H1 (cell line): Measurements from ENCODE around the gene BRIP1. TPM values are rescaled to one million over a fixed set of nuclear protein-coding genes. Genes with fewer than 3 reads are reported as not detected.

Source experiments
- CTCF ChIA-PET: fragments of 300-600 bp; sonication (Branson Sonifier 250); formaldehyde crosslinking; loops from one replicate; lab custom pipeline; 2021; ENCODE audit not compliant: partially characterized antibody; lab: Charles Lee
- POLR2A ChIA-PET: fragments of 300-600 bp; sonication (Branson Sonifier 250); formaldehyde crosslinking; loops from one replicate; lab custom pipeline; 2021; ENCODE audit warnings: inconsistent platforms; ENCODE audit not compliant: partially characterized antibody; lab: Charles Lee
- DNase-seq, 2 experiments: peaks; one replicate each; pipeline versions ENCODE4 v3.0.0 to v3.0.0-alpha.2; 2010 to 2022; ENCODE audit warnings: low spot score in 2 of 2, low read depth in 1 of 2, mixed read lengths in 1 of 2
- FAIRE-seq: peaks from 2 replicates; lab custom pipeline; 2011; peaks lifted over from hg19 to GRCh38; lab: Jason Lieb, UNC
- H2AFZ ChIP-seq: 2 replicates; pipeline ENCODE4 v1.8.1; 2012; ENCODE audit warnings: low read length, inconsistent platforms
- H2AK5ac ChIP-seq: 2 replicates; pipeline ENCODE4 v1.6.1; 2013; ENCODE audit warnings: low read depth, low read length
- H2BK120ac ChIP-seq: replicated peaks from 2 replicates; pipeline ENCODE3; 2013; ENCODE audit warnings: low read depth, low read length, inconsistent platforms
- H2BK12ac ChIP-seq: 2 replicates; pipeline ENCODE4 v1.6.1; 2013; ENCODE audit warnings: low read depth, low read length
- H2BK15ac ChIP-seq: 2 replicates; pipeline ENCODE4 v1.6.1; 2013; ENCODE audit warnings: low read length
- H2BK20ac ChIP-seq: 2 replicates; pipeline ENCODE4 v1.6.1; 2013; ENCODE audit warnings: low read length
- H2BK5ac ChIP-seq: 2 replicates; pipeline ENCODE4 v1.6.1; 2013; ENCODE audit warnings: low read depth, low read length
- H3K14ac ChIP-seq: 2 replicates; pipeline ENCODE4 v1.6.1; 2013; ENCODE audit warnings: inconsistent platforms; ENCODE audit not compliant: insufficient read length
- H3K18ac ChIP-seq: 2 replicates; pipeline ENCODE4 v1.6.1; 2013; ENCODE audit warnings: low read length; ENCODE audit errors: extremely low read depth
- H3K23ac ChIP-seq: 2 replicates; pipeline ENCODE4 v1.6.1; 2013; ENCODE audit warnings: inconsistent platforms; ENCODE audit not compliant: insufficient read length
- H3K23me2 ChIP-seq: 2 replicates; pipeline ENCODE4 v1.6.1; 2013; ENCODE audit warnings: low read depth, low read length
- H3K27ac ChIP-seq: 2 replicates; pipeline ENCODE4 v1.6.1; 2011; ENCODE audit warnings: low read depth, low read length, inconsistent platforms
- H3K27me3 ChIP-seq, 4 experiments: replicated peaks in 1 of 4; 1 replicate in 1 of 4; 2 replicates in 3 of 4; pipeline versions ENCODE4 v1.6.1 to v1.8.1; 2011 to 2013; ENCODE audit warnings: low read length in 3 of 4, mild to moderate bottlenecking in 3 of 4, inconsistent platforms in 2 of 4, mixed read lengths in 2 of 4, moderate library complexity in 1 of 4; ENCODE audit not compliant: control insufficient read depth in 3 of 4, insufficient read depth in 3 of 4; ENCODE audit errors: extremely low read depth in 1 of 4
- H3K36me3 ChIP-seq, 4 experiments: 2 replicates each; pipeline versions ENCODE4 v1.6.1 to v1.8.1; 2011 to 2013; ENCODE audit warnings: mild to moderate bottlenecking in 4 of 4, low read length in 3 of 4, moderate library complexity in 2 of 4, control low read depth in 1 of 4, inconsistent platforms in 1 of 4; ENCODE audit not compliant: insufficient read depth in 4 of 4, control insufficient read depth in 2 of 4
- H3K4ac ChIP-seq: replicated peaks from 2 replicates; pipeline ENCODE3; 2013; ENCODE audit warnings: low read length, low read depth, mixed read lengths, inconsistent platforms; ENCODE audit not compliant: insufficient read length
- H3K4me1 ChIP-seq, 4 experiments: replicated peaks in 1 of 4; 1 replicate in 1 of 4; 2 replicates in 3 of 4; pipeline versions ENCODE4 v1.6.1 to v1.8.1; 2011 to 2013; ENCODE audit warnings: low read length in 3 of 4, inconsistent platforms in 2 of 4, mixed read lengths in 1 of 4; ENCODE audit not compliant: insufficient read depth in 4 of 4, control insufficient read depth in 3 of 4
- H3K4me2 ChIP-seq, 2 experiments: 2 replicates each; pipeline versions ENCODE4 v1.6.1 to v1.8.1; 2011 to 2013; ENCODE audit warnings: low read depth in 2 of 2, low read length in 2 of 2, control low read depth in 1 of 2, inconsistent platforms in 1 of 2, mild to moderate bottlenecking in 1 of 2; ENCODE audit not compliant: insufficient read depth in 1 of 2
- H3K4me3 ChIP-seq, 4 experiments: fragments of 200-600, 300-600 bp in 1 of 4; sonication (generic), shearing (Covaris generic), sonication (Bioruptor Twin) in 1 of 4; 2 replicates each; pipeline versions ENCODE4 v1.5.1 to v1.8.1; 2011 to 2016; ENCODE audit warnings: low read length in 4 of 4, low read depth in 3 of 4, control low read depth in 2 of 4, inconsistent platforms in 2 of 4, mild to moderate bottlenecking in 2 of 4, mixed read lengths in 1 of 4, moderate library complexity in 1 of 4; ENCODE audit not compliant: insufficient read depth in 2 of 4; ENCODE audit errors: extremely low read depth in 1 of 4
- H3K56ac ChIP-seq: replicated peaks from 2 replicates; pipeline ENCODE3; 2013; ENCODE audit warnings: low read depth, mild to moderate bottlenecking, mixed read lengths, low read length, inconsistent platforms; ENCODE audit not compliant: insufficient read length
- H3K79me1 ChIP-seq: 2 replicates; pipeline ENCODE4 v1.6.1; 2013; ENCODE audit warnings: low read depth, low read length, control low read depth
- H3K79me2 ChIP-seq, 2 experiments: 2 replicates each; pipeline versions ENCODE4 v1.6.1 to v1.8.1; 2012 to 2013; ENCODE audit warnings: low read length in 2 of 2, mild to moderate bottlenecking in 2 of 2, inconsistent platforms in 1 of 2; ENCODE audit not compliant: insufficient read depth in 2 of 2, control insufficient read depth in 1 of 2
- H3K9ac ChIP-seq, 4 experiments: replicated peaks in 1 of 4; 1 replicate in 1 of 4; 2 replicates in 3 of 4; pipeline versions ENCODE4 v1.6.1 to v1.8.1; 2011 to 2013; ENCODE audit warnings: low read depth in 3 of 4, low read length in 3 of 4, control low read depth in 2 of 4, mild to moderate bottlenecking in 2 of 4, moderate library complexity in 2 of 4, inconsistent platforms in 1 of 4; ENCODE audit errors: extremely low read depth in 1 of 4
- H3K9me3 ChIP-seq, 2 experiments: 2 replicates each; pipeline versions ENCODE4 v1.6.1 to v1.8.1; 2012 to 2013; ENCODE audit warnings: mild to moderate bottlenecking in 2 of 2, moderate library complexity in 2 of 2, control low read depth in 1 of 2, inconsistent platforms in 1 of 2, low read depth in 1 of 2, low read length in 1 of 2, mixed read lengths in 1 of 2; ENCODE audit not compliant: insufficient read depth in 2 of 2
- H4K20me1 ChIP-seq, 2 experiments: replicated peaks in 1 of 2; 2 replicates each; pipeline versions ENCODE3 to v1.8.1; 2011 to 2013; ENCODE audit warnings: inconsistent platforms in 2 of 2, low read length in 2 of 2, mild to moderate bottlenecking in 1 of 2; ENCODE audit not compliant: insufficient read depth in 2 of 2, control insufficient read depth in 1 of 2
- H4K5ac ChIP-seq: 2 replicates; pipeline ENCODE4 v1.6.1; 2013; ENCODE audit warnings: low read length, low read depth, mixed read lengths, inconsistent platforms; ENCODE audit not compliant: insufficient read length
- H4K8ac ChIP-seq: 2 replicates; pipeline ENCODE4 v1.8.0; 2013; ENCODE audit warnings: mild to moderate bottlenecking, moderate library complexity, low read length, inconsistent platforms; ENCODE audit not compliant: insufficient read depth; ENCODE audit errors: extremely low read depth
- H4K91ac ChIP-seq: replicated peaks from 2 replicates; pipeline ENCODE3; 2013; ENCODE audit warnings: low read length, mixed read lengths, inconsistent platforms; ENCODE audit not compliant: insufficient read length
- BCL11A ChIP-seq, 2 experiments: IDR thresholded peaks; one replicate each; pipeline ENCODE4 v1.6.1; 2011; ENCODE audit warnings: low read depth in 2 of 2, low read length in 2 of 2, mild to moderate bottlenecking in 2 of 2
- CEBPB ChIP-seq: IDR thresholded peaks from 2 replicates; pipeline ENCODE4 v1.6.1; 2012; ENCODE audit warnings: low read depth, low read length
- EGR1 ChIP-seq: IDR thresholded peaks from 2 replicates; pipeline ENCODE4 v1.6.1; 2011; ENCODE audit warnings: low read depth, low read length, borderline replicate concordance
- EP300 ChIP-seq, 2 experiments: IDR thresholded peaks; 1 replicate in 1 of 2; 2 replicates in 1 of 2; pipeline ENCODE4 v1.6.1; 2011 to 2012; ENCODE audit warnings: low read depth in 2 of 2, low read length in 2 of 2, mild to moderate bottlenecking in 2 of 2, borderline replicate concordance in 1 of 2, inconsistent platforms in 1 of 2, moderate library complexity in 1 of 2
- GTF2F1 ChIP-seq: IDR thresholded peaks from 2 replicates; pipeline ENCODE4 v1.6.1; 2012; ENCODE audit warnings: low read depth, low read length, improper control_type of control experiment, borderline replicate concordance
- POU5F1 ChIP-seq: IDR thresholded peaks from 2 replicates; pipeline ENCODE4 v1.6.1; 2011; ENCODE audit warnings: low read depth, mild to moderate bottlenecking, low read length, moderate library complexity
- RAD21 ChIP-seq, 2 experiments: IDR thresholded peaks in 1 of 2; conservative IDR thresholded peaks in 1 of 2; 2 replicates each; pipeline ENCODE4 v1.6.1; 2011; ENCODE audit warnings: low read depth in 2 of 2, low read length in 2 of 2, improper control_type of control experiment in 1 of 2, inconsistent platforms in 1 of 2, mild to moderate bottlenecking in 1 of 2, moderate library complexity in 1 of 2
- RBBP5 ChIP-seq: IDR thresholded peaks from 2 replicates; pipeline ENCODE4 v1.7.1; 2012; ENCODE audit warnings: low read depth, mild to moderate bottlenecking, inconsistent platforms, low read length, moderate library complexity, borderline replicate concordance
- RFX5 ChIP-seq: IDR thresholded peaks from 2 replicates; pipeline ENCODE4 v1.6.1; 2011; ENCODE audit warnings: low read depth, low read length, improper control_type of control experiment, borderline replicate concordance
- RNF2 ChIP-seq: fragments of 200-900, 300-1000 bp; sonication (generic); IDR thresholded peaks from 2 replicates; pipeline ENCODE4 v1.7.1; 2016; ENCODE audit warnings: borderline replicate concordance, low read depth, mild to moderate bottlenecking, antibody characterized with exemption, low read length; ENCODE audit not compliant: poor library complexity, severe bottlenecking; ENCODE audit errors: missing control alignments
- RXRA ChIP-seq: IDR thresholded peaks from 2 replicates; pipeline ENCODE4 v1.6.1; 2011; ENCODE audit warnings: low read depth, mild to moderate bottlenecking, low read length, moderate library complexity; ENCODE audit not compliant: insufficient read depth
- SP1 ChIP-seq: IDR thresholded peaks from 2 replicates; pipeline ENCODE4 v1.6.1; 2011; ENCODE audit warnings: low read depth, low read length
- SP4 ChIP-seq: IDR thresholded peaks from 2 replicates; pipeline ENCODE4 v1.6.1; 2012; ENCODE audit warnings: low read length, inconsistent platforms
- ZNF274 ChIP-seq: IDR thresholded peaks from 2 replicates; pipeline ENCODE4 v1.7.0; 2012; ENCODE audit warnings: low read length, borderline replicate concordance; ENCODE audit errors: extremely low read depth
- WGBS, 2 experiments: shearing (Covaris generic) in 1 of 2; methylation state at CpG; one replicate each; pipeline versions ENCODE4 v1.1.6 to v1.1.7; 2013 to 2015; ENCODE audit warnings: low lambda C conversion rate in 2 of 2, mixed read lengths in 2 of 2, inconsistent platforms in 1 of 2, low coverage in 1 of 2, missing lambda C conversion rate in 1 of 2; ENCODE audit not compliant: insufficient replicate concordance in 2 of 2, insufficient coverage in 1 of 2, insufficient read length in 1 of 2; ENCODE audit errors: extremely low coverage in 1 of 2, missing lambda C conversion rate in 1 of 2; 5-methylcytosine and 5-hydroxymethylcytosine counted together
- polyA plus RNA-seq, 7 experiments: library from polyadenylated mRNA; depleted of rRNA in 3 of 7; stranded (reverse) in 5 of 7; unstranded in 2 of 7; fragments of >200 nt in 5 of 7; fragments of 200-250 nt in 2 of 7; gene quantifications; 1 replicate in 5 of 7; 2 replicates in 1 of 7; 4 replicates in 1 of 7; pipeline versions ENCODE4 v1.2.1 to v1.2.3, GENCODE V29; 2011 to 2013; ENCODE audit warnings: missing spikeins in 2 of 7, mixed read lengths in 2 of 7
- total RNA-seq: library from RNA; stranded (reverse); fragmentation: NEBNext Ultra II Directional; extraction: Animal tissue kit (Norgen Biotek cat#: 25700); gene quantifications from 2 replicates; pipeline ENCODE4 v1.2.1, GENCODE V29; 2021

The BRIP1 gene
- total and polyA plus RNA-seq, 2 of the 8 experiments (the other 6 are each of a cell fraction or from before 2014, with no cell fraction given) = 5.8 to 19.2 TPM

GRCh38 chr17:61695779-61696337 is 167.5 kb downstream of the BRIP1 start:
- TF ChIP-seq RFX5 (no peak), GTF2F1 (no peak), RXRA (no peak), EGR1 (no peak), BCL11A (IDR thresholded peaks at IDR 0.05; ENCODE audit: low read depth in 2 of 2, low read length in 2 of 2) (no peak), CEBPB (no peak), EP300 (IDR thresholded peaks at IDR 0.05; ENCODE audit: borderline replicate concordance in 1 of 2, low read depth in 2 of 2, low read length in 2 of 2) (no peak), RAD21 (IDR thresholded peaks at IDR 0.05 in 1 of 2, conservative IDR thresholded peaks at IDR 0.05 in 1 of 2; ENCODE audit: low read depth in 2 of 2, low read length in 2 of 2) (no peak), ZNF274 (no peak), SP1 (no peak), RBBP5 (no peak), POU5F1 (no peak), RNF2 (no peak), SP4 (no peak)
- H2BK20ac ChIP-seq = no peak overlapping the region
- H4K8ac ChIP-seq = no peak overlapping the region
- H3K18ac ChIP-seq = no peak overlapping the region
- no peaks in the 10 kb centered on the region for H3K27me3 ChIP-seq
- no peak overlapping the region for H2BK12ac ChIP-seq
- H2AK5ac ChIP-seq = no peak overlapping the region
- CTCF ChIA-PET = no interaction called here
- no peak for FAIRE-seq
- no peak overlapping the region for H4K5ac ChIP-seq
- no peak overlapping the region for H2AFZ ChIP-seq
- no peak overlapping the region for H3K4me3 ChIP-seq
- H2BK5ac ChIP-seq = no peak overlapping the region
- no peak overlapping the region for H3K56ac ChIP-seq
- H3K23ac ChIP-seq = no peak overlapping the region
- H3K14ac ChIP-seq = no peak overlapping the region
- no peak overlapping the region for H3K9ac ChIP-seq
- H3K27ac ChIP-seq = no peak overlapping the region
- no peaks in the 10 kb centered on the region for H3K79me2 ChIP-seq
- no peaks in the 10 kb centered on the region for H4K20me1 ChIP-seq
- H3K36me3 ChIP-seq = peaks cover 0 to 3% (median 0%) of the 10 kb centered on the region in 4 experiments; a peak in 2 of 8 replicates
- no peaks in the 10 kb centered on the region for H3K4me1 ChIP-seq
- H2BK120ac ChIP-seq = no peak overlapping the region
- WGBS, 2 experiments = 93% methylated on average over 2 of the region's 2 CpGs; no CpG with 5 or more reads in 1 of the 2 experiments
- DNase-seq = no peak
- H3K79me1 ChIP-seq = no peaks in the 10 kb centered on the region
- POLR2A ChIA-PET = no interaction called here
- H3K4me2 ChIP-seq = no peak overlapping the region
- peaks cover 13 to 25% of the 10 kb centered on the region in 2 experiments for H3K9me3 ChIP-seq
- H2BK15ac ChIP-seq = no peak overlapping the region
- H3K4ac ChIP-seq = no peak overlapping the region
- H3K23me2 ChIP-seq = no peaks in the 10 kb centered on the region
- H4K91ac ChIP-seq = no peak overlapping the region
